H9 (cell line): ENCODE measurements around the gene SLC25A34. TPM values are rescaled to one million over a fixed set of nuclear protein-coding genes. Genes with fewer than 3 reads are reported as not detected.
A peak's percentile ranks its signal among the peaks of the same experiment; 100 is the strongest.

ENCODE experiments used
- DNase-seq: peaks from one replicate; pipeline ENCODE4 v3.0.0-alpha.2; 2017
- H2AFZ ChIP-seq: one replicate; pipeline ENCODE4 v1.6.1; 2013; ENCODE audit warnings: mild to moderate bottlenecking, low read length, control low read depth, moderate library complexity
- H2AK5ac ChIP-seq: 2 replicates; pipeline ENCODE4 v1.6.1; 2013; ENCODE audit warnings: low read length, control low read depth, mixed read lengths; ENCODE audit not compliant: insufficient read length
- H2BK120ac ChIP-seq: one replicate; pipeline ENCODE4 v1.6.1; 2013; ENCODE audit warnings: low read depth, mild to moderate bottlenecking, low read length, control low read depth, inconsistent platforms; ENCODE audit not compliant: poor library complexity, severe bottlenecking
- H2BK12ac ChIP-seq: 2 replicates; pipeline ENCODE4 v1.6.1; 2013; ENCODE audit warnings: low read length, control low read depth, mixed read lengths, low read depth; ENCODE audit not compliant: insufficient read length
- H2BK15ac ChIP-seq: 2 replicates; pipeline ENCODE4 v1.6.1; 2013; ENCODE audit warnings: low read depth, low read length, control low read depth
- H2BK20ac ChIP-seq: one replicate; pipeline ENCODE4 v1.6.1; 2013; ENCODE audit warnings: low read depth, mild to moderate bottlenecking, low read length, control low read depth, inconsistent platforms; ENCODE audit not compliant: poor library complexity, severe bottlenecking
- H2BK5ac ChIP-seq: 2 replicates; pipeline ENCODE4 v1.6.1; 2013; ENCODE audit warnings: low read length, control low read depth, mixed read lengths; ENCODE audit not compliant: insufficient read length
- H3K14ac ChIP-seq: 2 replicates; pipeline ENCODE4 v1.6.1; 2013; ENCODE audit warnings: low read length, control low read depth; ENCODE audit not compliant: insufficient read depth
- H3K18ac ChIP-seq: 2 replicates; pipeline ENCODE4 v1.6.1; 2013; ENCODE audit warnings: low read depth, mild to moderate bottlenecking, mixed read lengths, low read length, control low read depth; ENCODE audit not compliant: insufficient read length
- H3K23ac ChIP-seq: 2 replicates; pipeline ENCODE4 v1.6.1; 2013; ENCODE audit warnings: low read length, control low read depth, mixed read lengths, low read depth; ENCODE audit not compliant: insufficient read length
- H3K23me2 ChIP-seq: 2 replicates; pipeline ENCODE4 v1.6.1; 2013; ENCODE audit warnings: low read depth, mild to moderate bottlenecking, mixed read lengths, low read length, control low read depth; ENCODE audit not compliant: insufficient read length, poor library complexity, severe bottlenecking
- H3K27ac ChIP-seq: 2 replicates; pipeline ENCODE4 v1.5.1; 2013; ENCODE audit warnings: low read length, control low read depth, mixed read lengths, low read depth; ENCODE audit not compliant: insufficient read length
- H3K27me3 ChIP-seq: 2 replicates; pipeline ENCODE4 v1.6.1; 2013; ENCODE audit warnings: low read length, control low read depth, inconsistent platforms; ENCODE audit not compliant: insufficient read depth
- H3K4ac ChIP-seq: 2 replicates; pipeline ENCODE4 v1.6.1; 2013; ENCODE audit warnings: low read depth, mild to moderate bottlenecking, control low read depth, inconsistent platforms, low read length, moderate library complexity
- H3K4me1 ChIP-seq: 2 replicates; pipeline ENCODE4 v1.6.1; 2013; ENCODE audit warnings: low read length, control low read depth, inconsistent platforms; ENCODE audit not compliant: insufficient read depth
- H3K4me2 ChIP-seq: 2 replicates; pipeline ENCODE4 v1.6.1; 2013; ENCODE audit warnings: low read length, control low read depth, mixed read lengths; ENCODE audit not compliant: insufficient read length, insufficient read depth
- H3K56ac ChIP-seq: 2 replicates; pipeline ENCODE4 v1.6.1; 2013; ENCODE audit warnings: low read depth, mild to moderate bottlenecking, mixed read lengths, low read length, control low read depth; ENCODE audit not compliant: insufficient read length
- H3K79me1 ChIP-seq: 2 replicates; pipeline ENCODE4 v1.6.1; 2013; ENCODE audit warnings: low read depth, mild to moderate bottlenecking, moderate library complexity, low read length, control low read depth, inconsistent platforms; ENCODE audit not compliant: insufficient read depth, poor library complexity, severe bottlenecking
- H3K79me2 ChIP-seq: 2 replicates; pipeline ENCODE4 v1.6.1; 2013; ENCODE audit warnings: low read length, control low read depth, inconsistent platforms; ENCODE audit not compliant: insufficient read depth
- H3K9ac ChIP-seq: 2 replicates; pipeline ENCODE4 v1.6.1; 2013; ENCODE audit warnings: low read length, control low read depth, mixed read lengths; ENCODE audit not compliant: insufficient read length; ENCODE audit errors: extremely low read depth
- H3K9me3 ChIP-seq: one replicate; pipeline ENCODE4 v1.6.1; 2013; ENCODE audit warnings: low read depth, low read length, inconsistent platforms; ENCODE audit not compliant: control insufficient read depth
- H3T11ph ChIP-seq: one replicate; pipeline ENCODE4 v1.6.1; 2013; ENCODE audit warnings: mild to moderate bottlenecking, low read length, control low read depth, inconsistent platforms
- H4K20me1 ChIP-seq: one replicate; pipeline ENCODE4 v1.6.1; 2013; ENCODE audit not compliant: control insufficient read depth, insufficient read length, insufficient read depth
- H4K5ac ChIP-seq: 2 replicates; pipeline ENCODE4 v1.6.1; 2013; ENCODE audit warnings: low read depth, mild to moderate bottlenecking, mixed read lengths, low read length, control low read depth; ENCODE audit not compliant: insufficient read length
- H4K8ac ChIP-seq: replicated peaks from 2 replicates; pipeline ENCODE4 v1.6.1; 2013; ENCODE audit warnings: low read length, control low read depth, mixed read lengths, low read depth; ENCODE audit not compliant: insufficient read length
- H4K91ac ChIP-seq: 2 replicates; pipeline ENCODE4 v1.6.1; 2013; ENCODE audit warnings: low read depth, mild to moderate bottlenecking, moderate library complexity, mixed read lengths, low read length, control low read depth; ENCODE audit not compliant: insufficient read length
- H3K27ac Mint-ChIP-seq, 3 experiments: 2 replicates in 2 of 3; 3 replicates in 1 of 3; pipeline ENCODE4 v1.8.0; 2020 to 2021; ENCODE audit warnings: mixed read lengths in 3 of 3, mild to moderate bottlenecking in 1 of 3, moderate library complexity in 1 of 3
- H3K27me3 Mint-ChIP-seq: 2 replicates; pipeline ENCODE4 v1.8.0; 2021; ENCODE audit warnings: low read depth, mild to moderate bottlenecking, moderate library complexity, mixed read lengths
- H3K36me3 Mint-ChIP-seq, 3 experiments: 2 replicates in 2 of 3; 3 replicates in 1 of 3; pipeline ENCODE4 v1.8.0; 2020 to 2021; ENCODE audit warnings: low read depth in 3 of 3, mixed read lengths in 3 of 3; ENCODE audit not compliant: insufficient read depth in 1 of 3
- H3K4me1 Mint-ChIP-seq, 2 experiments: 2 replicates each; pipeline ENCODE4 v1.8.0; 2020; ENCODE audit warnings: mixed read lengths in 2 of 2
- H3K4me3 Mint-ChIP-seq, 2 experiments: 2 replicates in 1 of 2; 3 replicates in 1 of 2; pipeline ENCODE4 v1.8.0; 2020 to 2021; ENCODE audit warnings: mild to moderate bottlenecking in 2 of 2, mixed read lengths in 2 of 2, moderate library complexity in 1 of 2
- H3K9me3 Mint-ChIP-seq, 2 experiments: 2 replicates in 1 of 2; 3 replicates in 1 of 2; pipeline ENCODE4 v1.8.0; 2020; ENCODE audit warnings: mild to moderate bottlenecking in 2 of 2, mixed read lengths in 2 of 2, moderate library complexity in 1 of 2
- WGBS: extraction: QIAGEN DNeasy Blood & Tissue Kit; methylation state at CpG from one replicate; pipeline ENCODE4 v1.1.7; 2013; ENCODE audit warnings: missing lambda C conversion rate, low lambda C conversion rate, mixed read lengths; ENCODE audit not compliant: insufficient read length; ENCODE audit errors: extremely low coverage; 5-methylcytosine and 5-hydroxymethylcytosine counted together
- total RNA-seq: library from RNA; stranded (reverse); gene quantifications from 2 replicates; pipeline ENCODE4 v1.2.1, GENCODE V29; 2021
- TF ChIP-seq, protein P1 (sequence below): fragments of 200-600 bp; sonication (generic); conservative IDR thresholded peaks from 3 replicates; pipeline ENCODE4 v1.8.0; 2021; ENCODE audit warnings: antibody characterized with exemption, mild to moderate bottlenecking

The SLC25A34 gene
- total RNA-seq, 1 experiment from 2014 or later: 1.5 TPM

DNA sequence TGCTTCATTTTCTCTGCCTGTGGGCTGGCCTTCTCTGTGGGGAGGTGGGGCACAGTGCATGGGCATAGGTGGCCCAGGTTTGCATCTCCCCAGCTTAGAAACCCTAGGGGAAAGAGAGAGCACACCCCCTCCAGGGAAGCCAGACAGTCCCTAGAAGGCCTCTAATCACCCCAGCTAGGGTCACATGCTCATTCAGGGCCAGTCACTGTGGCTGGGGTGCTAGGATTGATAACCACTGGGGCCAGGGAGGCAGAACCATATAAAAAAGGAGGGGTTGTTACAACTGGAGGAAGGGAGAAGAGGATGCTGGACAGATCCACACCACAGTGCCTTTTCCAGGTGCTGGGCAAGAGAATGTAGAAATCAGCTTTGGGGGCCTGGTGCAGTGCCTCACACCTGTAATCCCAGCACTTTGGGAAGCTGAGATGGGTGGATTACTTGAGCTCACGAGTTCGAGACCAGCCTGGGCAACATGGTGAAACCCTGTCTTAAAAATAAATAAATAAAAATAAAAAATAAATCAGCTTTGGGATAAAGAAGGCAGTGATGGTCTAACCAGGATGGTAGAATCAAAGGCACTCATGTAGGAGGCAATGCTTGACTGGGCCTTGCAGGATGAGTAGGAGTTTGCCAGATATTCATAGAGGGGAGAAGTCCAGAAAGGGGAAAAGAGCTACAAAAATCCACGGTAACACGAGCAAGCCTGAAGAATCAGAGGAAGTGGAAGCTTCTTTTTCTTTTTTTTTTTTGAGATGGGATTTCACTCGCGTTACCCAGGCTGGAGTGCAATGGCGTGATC is 42.0 kb downstream of the SLC25A34 start:
- Histone ChIP-seq H2AFZ (no peak overlapping the region), H4K20me1 (no peaks in the 10 kb centered on the region), H3K23ac (no peak overlapping the region), H3K9ac (no peak overlapping the region), H4K91ac (no peak overlapping the region), H3T11ph (no peak overlapping the region), H4K8ac (no peak overlapping the region), H4K5ac (no peak overlapping the region), H3K9me3 (no peaks in the 10 kb centered on the region), H3K79me2 (no peaks in the 10 kb centered on the region), H3K4me2 (no peak overlapping the region), H2BK12ac (no peak overlapping the region), H3K18ac (no peak overlapping the region), H3K27ac (no peak overlapping the region), H3K56ac (no peak overlapping the region), H2BK5ac (no peak overlapping the region), H3K14ac (no peak overlapping the region), H2BK20ac (no peak overlapping the region), H2BK120ac (no peak overlapping the region), H3K23me2 (no peaks in the 10 kb centered on the region), H3K79me1 (no peaks in the 10 kb centered on the region), H3K4me1 (no peaks in the 10 kb centered on the region), H2AK5ac (no peak overlapping the region), H3K4ac (no peak overlapping the region), H3K27me3 (no peaks in the 10 kb centered on the region), H2BK15ac (no peak overlapping the region)
- H3K27ac Mint-ChIP-seq: peak overlapping the region in 2 of 3 experiments; percentile 50 to 64; a peak in 2 of 7 replicates
- H3K36me3 Mint-ChIP-seq: peaks cover 48 to 85% (median 71%) of the 10 kb centered on the region in 3 experiments
- H3K27me3 Mint-ChIP-seq: no peaks in the 10 kb centered on the region
- H3K4me3 Mint-ChIP-seq: no peak overlapping the region
- no peak for DNase-seq
- WGBS: no CpG with 5 or more reads among the region's 7 CpGs
- no peaks in the 10 kb centered on the region for H3K9me3 Mint-ChIP-seq
- TF ChIP-seq, protein P1, sequence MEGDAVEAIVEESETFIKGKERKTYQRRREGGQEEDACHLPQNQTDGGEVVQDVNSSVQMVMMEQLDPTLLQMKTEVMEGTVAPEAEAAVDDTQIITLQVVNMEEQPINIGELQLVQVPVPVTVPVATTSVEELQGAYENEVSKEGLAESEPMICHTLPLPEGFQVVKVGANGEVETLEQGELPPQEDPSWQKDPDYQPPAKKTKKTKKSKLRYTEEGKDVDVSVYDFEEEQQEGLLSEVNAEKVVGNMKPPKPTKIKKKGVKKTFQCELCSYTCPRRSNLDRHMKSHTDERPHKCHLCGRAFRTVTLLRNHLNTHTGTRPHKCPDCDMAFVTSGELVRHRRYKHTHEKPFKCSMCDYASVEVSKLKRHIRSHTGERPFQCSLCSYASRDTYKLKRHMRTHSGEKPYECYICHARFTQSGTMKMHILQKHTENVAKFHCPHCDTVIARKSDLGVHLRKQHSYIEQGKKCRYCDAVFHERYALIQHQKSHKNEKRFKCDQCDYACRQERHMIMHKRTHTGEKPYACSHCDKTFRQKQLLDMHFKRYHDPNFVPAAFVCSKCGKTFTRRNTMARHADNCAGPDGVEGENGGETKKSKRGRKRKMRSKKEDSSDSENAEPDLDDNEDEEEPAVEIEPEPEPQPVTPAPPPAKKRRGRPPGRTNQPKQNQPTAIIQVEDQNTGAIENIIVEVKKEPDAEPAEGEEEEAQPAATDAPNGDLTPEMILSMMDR: no peak
- H3K4me1 Mint-ChIP-seq: no peaks in the 10 kb centered on the region
